ENCODE results near the gene OLFML1.
"Not testable (repeated sequence)": the region's sequence is repeated elsewhere in the genome, so short reads cannot be mapped to it uniquely, and the experiment has no call there.

OLFML1 gene

DNA sequence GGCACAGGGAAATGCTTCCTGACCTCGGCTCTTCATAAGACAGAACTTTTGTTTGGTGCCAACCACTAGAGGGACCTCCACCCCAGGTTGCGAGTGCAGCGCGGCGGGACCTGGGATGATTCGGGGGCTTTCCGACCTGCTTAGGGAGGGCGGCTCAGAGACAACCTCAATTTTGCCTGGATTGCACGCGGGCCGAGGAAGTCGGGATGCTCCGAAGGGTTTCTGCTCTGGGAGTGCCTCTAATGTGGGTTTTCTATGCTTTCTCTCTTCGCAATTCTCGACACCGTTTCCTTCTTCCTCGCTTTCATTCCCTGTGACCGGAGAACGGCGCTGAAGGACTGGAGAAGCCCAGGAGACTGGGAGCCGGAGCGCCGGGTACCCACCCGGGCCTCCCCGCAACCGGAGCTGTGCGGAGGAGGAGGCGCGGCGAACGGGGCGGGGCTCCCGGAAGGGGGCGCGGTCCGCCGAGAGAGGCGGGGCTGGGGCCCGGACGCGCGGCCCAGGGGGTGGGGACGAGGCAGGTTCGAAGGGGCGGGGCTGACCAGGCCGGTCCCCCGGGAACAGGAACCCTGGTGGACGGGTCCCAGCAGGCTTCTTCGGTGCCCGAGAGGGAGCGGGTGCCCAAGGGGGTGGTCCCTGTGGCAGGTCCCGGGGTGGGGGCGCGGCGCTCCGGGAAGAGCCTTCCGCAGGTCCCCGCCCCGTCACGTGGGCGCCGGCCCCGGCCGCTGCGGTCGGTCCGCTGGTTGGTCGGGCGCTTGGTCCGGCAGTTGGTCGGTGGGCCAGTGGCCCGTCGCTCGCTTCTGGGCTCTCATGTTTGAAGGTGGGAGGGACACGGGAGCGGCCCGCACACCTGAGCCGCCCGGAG is 28.2 kb downstream of the OLFML1 start, which contains the start of gene PPFIBP2:
Gene PPFIBP2 (plus strand): TSS at position 766 of the 865 bp plus-strand sequence. CDS start 35,477 bp downstream, outside the sequence.
- DNase-seq = peak; percentile 79 to 85

DNA sequence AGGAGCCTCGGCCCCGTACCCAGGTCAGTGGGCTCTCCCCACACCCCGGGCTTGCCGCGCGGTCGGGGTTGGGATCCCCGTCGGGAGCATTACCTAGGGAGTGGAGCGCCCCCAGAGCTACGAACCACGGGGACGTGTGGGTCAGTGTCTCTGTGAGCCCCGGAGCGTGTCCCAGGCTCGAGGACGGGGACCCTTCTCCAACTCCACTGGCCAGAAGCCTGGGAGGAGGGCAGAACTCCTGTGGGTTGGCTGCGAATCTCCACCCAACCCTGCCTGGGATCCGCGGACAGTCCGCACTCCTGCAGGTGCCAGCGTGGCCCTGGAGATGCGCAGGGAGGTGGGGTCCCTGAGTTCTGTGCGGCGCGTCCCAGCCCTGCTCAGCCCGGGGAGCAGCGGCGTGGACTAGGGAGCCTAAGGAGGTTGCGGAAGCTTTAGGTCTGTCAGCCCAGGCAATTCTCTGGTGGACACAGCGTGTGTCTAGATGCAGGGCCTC is 28.8 kb downstream of the OLFML1 start:
- no peak for DNase-seq

DNA sequence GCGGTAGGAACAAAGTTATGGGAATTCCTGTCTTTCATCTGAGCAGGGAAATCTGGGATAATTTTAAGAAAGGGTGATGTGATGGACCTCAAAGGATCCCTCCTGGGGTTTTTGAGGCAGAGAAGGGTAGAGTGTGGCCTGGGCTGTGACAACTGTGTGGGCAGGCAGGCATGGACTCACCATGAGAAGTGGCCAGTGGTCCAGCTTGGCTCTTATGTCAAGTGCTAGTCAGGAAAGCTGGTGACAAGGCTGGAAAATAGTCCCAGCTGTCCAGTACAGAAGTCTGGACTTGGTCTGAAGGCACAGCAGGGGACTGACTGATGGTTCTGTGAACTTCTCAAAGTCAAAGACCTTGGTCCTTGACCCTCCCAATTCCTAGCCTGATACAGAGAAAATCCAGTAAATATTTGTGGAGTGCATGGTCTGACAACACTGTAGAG is 30.2 kb downstream of the OLFML1 start:
- DNase-seq = no peak

- DNase-seq = no peak
Observed at GRCh38 chr11:7516475-7516874, 31.2 kb downstream of the OLFML1 start.

GRCh38 chr11:7517743-7518142 is 32.4 kb downstream of the OLFML1 start:
- DNase-seq = not testable (repeated sequence)

DNA sequence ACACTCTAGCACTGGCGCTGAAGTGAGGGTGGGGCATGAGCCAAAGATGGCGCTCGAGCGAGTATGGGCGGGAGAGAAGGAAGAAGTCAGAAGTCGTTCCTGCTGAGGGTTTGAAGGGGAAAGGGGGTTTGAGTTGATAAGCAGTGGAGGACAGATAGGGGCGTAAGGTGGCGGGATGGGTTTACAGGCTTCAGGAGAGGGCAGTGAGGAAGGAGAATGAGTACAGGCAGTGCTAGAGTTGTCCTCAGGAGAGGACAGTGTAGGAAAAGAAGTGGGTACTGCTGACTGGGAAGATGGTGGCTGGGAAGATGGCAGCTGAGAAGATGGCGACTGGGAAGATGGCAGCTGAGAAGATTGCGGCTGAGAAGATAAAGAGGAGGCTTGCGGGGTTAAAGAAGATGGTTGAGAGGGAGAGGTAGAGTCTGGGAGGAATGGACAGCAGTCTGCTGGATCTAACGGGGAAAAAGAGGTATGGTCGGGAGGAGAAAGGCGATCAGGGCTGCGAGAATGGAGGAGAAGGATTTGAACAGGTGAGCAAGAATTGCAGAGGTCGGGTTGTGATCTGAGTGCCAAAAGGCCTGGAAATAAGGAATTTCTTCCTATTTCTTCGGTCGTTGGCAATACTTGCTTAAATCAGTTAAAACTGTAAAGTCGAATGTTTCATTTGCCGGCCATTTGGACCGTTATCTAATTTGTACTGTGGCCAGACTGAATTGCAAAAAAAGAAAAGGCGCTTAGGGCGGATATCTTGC is 33.7 kb downstream of the OLFML1 start:
- no peak for DNase-seq

GRCh38 chr11:7520011-7520942 is 35.0 kb downstream of the OLFML1 start:
- DNase-seq = no peak

- no peak for DNase-seq
Observed at GRCh38 chr11:7520981-7521487, 35.7 kb downstream of the OLFML1 start.

DNA sequence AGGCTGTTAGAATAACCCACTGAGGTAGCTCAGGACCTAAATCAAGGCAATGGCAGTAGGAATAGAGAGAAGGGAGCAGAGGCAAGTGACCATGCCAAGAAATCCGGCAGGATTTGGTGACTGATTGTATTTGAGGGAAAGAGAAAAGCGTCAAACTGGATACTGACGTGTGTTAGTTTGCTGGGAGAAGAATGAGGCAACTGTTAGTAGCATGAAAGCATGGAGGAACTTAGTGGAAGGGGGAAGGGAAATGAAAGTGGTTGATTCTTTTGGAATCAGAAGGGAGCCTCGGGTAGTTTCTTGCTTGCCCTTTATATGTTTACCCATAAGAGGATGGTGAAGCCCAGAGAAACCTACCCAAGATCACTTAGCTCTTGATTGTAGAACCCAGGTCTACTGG is 36.8 kb downstream of the OLFML1 start:
- DNase-seq = no peak

DNA sequence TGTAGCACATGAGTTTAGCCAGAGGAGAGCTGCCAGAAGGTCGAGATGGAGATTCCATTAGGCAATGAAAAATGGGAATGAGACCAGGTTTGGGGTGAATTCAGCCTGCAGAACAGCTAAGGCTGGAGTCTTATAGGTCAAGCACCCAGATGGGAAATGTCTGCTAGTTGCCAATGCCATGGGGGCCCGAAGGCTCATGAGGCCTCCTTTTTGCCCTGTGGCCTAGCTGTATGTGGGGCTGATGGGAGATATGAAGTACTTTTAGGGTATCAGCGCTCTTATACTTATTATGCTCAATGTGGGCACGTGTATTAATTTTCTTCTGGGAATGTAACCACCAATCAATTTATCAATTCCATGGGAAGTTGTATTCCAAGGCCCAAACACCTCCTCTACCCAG is 37.2 kb downstream of the OLFML1 start:
- DNase-seq = no peak

DNA sequence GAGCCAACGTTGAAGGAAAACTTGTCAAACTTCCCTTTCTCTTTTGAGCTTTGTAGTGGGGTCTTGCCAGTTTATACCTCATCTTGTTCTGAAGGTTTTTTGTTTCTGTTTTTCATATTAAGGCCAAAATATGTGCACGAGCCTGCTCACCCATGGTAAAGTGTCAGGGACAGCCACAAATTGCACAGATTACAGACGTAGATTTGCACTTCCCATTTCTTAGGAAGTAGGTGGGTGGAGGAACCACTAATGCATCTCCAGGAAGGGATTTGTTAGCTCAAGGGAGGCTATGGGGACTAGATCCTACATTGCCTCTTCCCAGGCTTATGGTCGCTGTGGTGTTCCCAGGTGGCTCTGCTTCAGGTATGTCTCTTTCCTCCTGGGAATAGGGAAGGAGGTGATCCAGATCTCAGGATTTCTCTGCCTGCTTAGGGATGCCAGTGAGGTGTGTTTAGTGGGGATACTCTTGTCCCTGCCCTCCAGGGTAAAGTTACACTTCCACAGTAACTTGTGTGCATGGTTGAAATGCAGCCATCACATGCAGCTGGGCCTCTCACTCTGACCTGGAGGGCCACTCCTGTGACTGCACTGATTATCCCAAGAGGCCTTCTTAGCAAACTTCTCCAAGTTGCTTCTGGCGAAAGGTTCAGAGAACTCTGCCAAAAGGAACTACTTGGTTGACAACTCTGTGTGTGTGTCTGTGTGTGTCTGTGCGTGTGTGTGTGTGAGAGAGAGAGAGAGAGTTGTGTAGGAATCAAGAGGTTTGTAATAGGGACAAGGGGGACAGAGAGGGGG is 38.3 kb downstream of the OLFML1 start:
- DNase-seq = peak in 1 of 2 donors; percentile 20

DNA sequence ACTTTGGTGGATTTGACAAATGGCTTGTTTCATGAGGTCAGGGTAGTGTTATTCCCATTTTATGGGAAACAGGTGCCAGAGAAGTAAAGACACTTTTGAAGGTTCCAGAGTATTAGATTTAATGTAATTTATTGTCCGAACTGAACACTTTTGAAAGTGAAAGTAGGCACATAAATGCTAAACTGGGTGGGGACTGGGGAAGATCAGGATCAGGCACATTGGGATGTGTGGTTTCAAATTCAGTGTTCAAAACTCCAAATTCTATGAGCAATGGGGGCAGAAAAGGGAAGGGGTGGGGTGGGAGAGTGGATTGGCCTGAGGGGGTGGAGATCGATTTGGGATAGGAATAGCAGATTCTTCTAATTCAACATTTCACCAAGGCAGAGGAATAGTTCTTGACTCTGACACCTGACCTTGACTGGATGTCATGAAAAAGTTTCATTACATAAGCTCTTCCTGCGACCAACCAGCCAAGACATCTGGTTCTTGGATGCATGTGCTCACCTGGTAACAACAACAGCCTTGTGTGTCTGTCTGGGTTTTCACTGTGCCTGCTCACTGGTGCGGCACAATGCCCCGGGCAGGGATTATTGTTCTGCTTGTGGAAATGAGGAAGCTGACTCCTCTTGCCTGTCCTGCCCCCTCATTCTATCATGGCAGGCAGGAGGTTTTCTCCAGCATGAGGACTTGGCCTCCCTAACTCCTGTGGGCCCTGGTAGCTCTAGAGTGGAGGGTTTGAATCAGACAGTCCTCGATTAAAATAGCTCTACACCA is 39.3 kb downstream of the OLFML1 start:
- DNase-seq = peak in 1 of 2 donors; percentile 44

DNA sequence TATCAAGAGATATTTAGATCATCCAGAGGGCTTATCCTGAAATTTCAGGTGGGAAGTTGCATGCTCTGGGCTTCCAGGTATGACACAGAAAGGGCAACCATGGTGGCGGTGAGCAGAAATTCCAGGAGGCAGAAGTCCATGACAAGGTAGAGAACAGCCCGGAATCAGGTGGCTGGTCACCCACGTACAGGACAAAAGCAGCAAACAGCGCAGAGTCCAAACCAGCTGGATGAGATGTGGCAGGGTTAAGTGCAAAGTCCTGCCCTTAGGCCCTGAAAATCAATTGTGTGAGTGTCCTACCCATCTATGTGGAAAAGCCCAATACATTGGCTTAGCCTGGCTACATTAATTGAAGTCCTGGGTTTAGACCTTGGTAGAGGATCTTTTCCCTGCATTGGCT is 40.1 kb downstream of the OLFML1 start:
- no peak for DNase-seq

DNA sequence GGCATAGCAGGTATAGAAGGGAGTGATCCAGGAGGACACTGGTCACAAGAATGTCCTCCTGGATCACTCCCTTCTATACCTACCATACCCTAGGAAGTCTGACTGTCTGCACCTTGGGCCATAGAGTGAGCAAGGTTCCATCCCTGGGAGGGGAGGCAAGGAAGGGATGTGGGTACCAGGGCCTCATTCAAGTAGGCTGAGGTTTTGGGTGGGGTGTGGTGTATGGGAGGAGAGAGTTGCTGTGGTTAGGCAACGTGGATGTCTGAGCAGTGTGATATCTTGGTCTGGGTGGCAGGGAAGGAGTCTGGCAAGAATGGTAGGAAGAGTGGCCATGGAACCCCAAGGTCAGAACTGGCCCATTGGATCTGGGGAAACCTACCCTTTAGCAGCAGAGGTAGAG is 41.7 kb downstream of the OLFML1 start:
- peak in 1 of 2 donors; percentile 58 for DNase-seq

GRCh38 chr11:7528514-7529049 is 43.3 kb downstream of the OLFML1 start:
- no peak for DNase-seq

DNA sequence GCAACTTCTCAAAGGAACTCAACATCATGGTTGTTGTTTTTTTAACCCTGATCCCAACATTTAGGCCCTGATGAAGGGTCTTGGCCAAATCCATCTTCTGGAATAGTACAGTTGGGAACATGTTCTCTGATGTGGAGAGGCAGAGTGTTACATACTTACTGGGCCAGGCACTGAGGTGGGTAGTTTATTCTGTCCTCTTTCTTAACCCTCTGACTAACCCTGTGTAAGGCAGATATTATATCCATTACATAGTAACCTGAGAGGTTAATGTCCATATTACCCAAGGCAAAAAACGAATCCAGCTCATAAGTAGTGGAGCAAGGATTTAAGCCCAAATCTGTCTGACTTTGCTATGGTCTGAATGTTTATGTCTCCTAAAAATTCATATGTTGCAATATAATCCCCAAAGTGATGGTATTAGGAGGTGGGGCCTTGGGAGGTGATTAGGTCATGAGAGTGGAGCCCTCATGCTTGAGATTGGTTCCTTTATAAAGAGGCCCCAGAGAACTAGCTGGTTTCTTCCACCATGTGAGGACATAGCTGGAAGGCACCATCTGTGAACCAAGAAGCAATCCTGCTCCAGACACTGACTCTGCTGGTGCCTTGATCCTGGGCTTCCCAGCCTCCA is 44.8 kb downstream of the OLFML1 start:
- no peak for DNase-seq

DNA sequence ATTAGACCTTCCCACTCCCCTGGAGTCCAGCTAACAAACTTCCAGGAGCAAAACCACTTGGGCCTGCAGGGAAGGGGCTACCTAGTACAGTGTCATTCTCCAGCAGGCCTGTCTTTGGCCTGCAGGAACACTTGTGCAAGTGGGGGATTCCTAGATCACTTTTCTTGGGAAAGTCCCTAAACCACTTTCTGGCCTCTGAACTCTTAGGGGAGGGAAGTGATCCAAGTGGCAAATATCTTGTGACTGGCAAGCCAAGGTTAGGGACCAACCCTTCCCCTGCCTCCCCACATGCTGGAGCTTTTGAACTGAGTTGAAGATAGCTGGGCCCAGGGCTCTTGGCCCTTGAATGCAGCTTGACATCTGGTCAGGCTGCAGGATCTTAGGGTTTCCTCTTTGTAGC is 45.7 kb downstream of the OLFML1 start:
- no peak for DNase-seq

DNA sequence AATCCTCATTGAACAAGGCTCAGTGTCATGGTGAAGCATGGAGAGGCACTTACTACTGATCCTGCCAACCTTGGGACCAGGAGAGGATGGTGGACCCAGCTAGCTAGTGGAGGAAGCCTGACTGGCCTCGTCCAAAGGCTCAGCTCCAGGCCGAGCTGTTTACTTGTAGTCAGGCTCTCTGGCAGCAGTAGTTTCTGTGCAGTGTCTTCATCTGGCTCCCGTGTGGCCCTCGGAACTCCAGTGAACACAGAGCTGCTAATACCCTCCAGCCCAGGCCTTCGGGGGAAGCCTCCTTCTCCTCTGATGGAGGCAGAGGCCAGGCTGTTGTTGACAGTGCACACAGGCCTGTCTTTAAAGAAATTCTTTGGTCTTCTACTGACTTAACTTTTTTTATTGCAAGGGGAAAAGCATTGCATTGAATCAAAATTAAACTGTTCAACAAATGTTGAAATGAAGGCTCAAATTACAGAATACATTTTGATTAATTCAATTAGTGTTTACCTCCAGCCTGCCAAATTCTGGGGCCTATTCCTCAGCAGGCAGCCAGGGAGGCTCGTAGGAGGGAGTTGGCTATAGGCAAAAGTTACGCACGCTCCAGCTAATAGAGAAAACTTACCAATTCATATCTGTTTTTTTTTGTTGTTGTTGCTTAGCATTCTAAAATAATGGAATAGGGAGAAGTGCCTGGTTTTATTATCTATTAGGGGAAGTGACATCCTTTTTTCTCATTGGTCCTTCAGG is 47.3 kb downstream of the OLFML1 start:
- no peak for DNase-seq
